Endodermal cell (in vitro differentiated cells): ENCODE measurements around the gene MS4A15. TPM values are rescaled to one million over a fixed set of nuclear protein-coding genes. Genes with fewer than 3 reads are reported as not detected.

ENCODE experiments used
- DNase-seq: peaks from one replicate; pipeline ENCODE4 v3.0.0-alpha.2; 2017
- H3K27ac ChIP-seq: 2 replicates; pipeline ENCODE4 v1.5.1; 2013; ENCODE audit warnings: mild to moderate bottlenecking, low read depth, low read length, moderate library complexity
- H3K27me3 ChIP-seq: 2 replicates; pipeline ENCODE4 v1.6.1; 2013; ENCODE audit warnings: mild to moderate bottlenecking, low read length, moderate library complexity; ENCODE audit not compliant: insufficient read depth, control insufficient read depth, poor library complexity, severe bottlenecking
- H3K36me3 ChIP-seq: 2 replicates; pipeline ENCODE4 v1.7.0; 2013; ENCODE audit warnings: mild to moderate bottlenecking, low read length, moderate library complexity; ENCODE audit not compliant: control insufficient read depth, insufficient read depth
- H3K4me1 ChIP-seq: one replicate; pipeline ENCODE4 v1.7.0; 2013; ENCODE audit warnings: low read length; ENCODE audit not compliant: control insufficient read depth, insufficient read depth
- H3K4me3 ChIP-seq: 2 replicates; pipeline ENCODE4 v1.5.1; 2013; ENCODE audit warnings: mild to moderate bottlenecking, low read length, moderate library complexity
- H3K9ac ChIP-seq: 2 replicates; pipeline ENCODE4 v1.6.1; 2013; ENCODE audit warnings: mild to moderate bottlenecking, low read length, moderate library complexity; ENCODE audit not compliant: poor library complexity, severe bottlenecking; ENCODE audit errors: extremely low read depth
- H3K9me3 ChIP-seq: 2 replicates; pipeline ENCODE4 v1.6.1; 2013; ENCODE audit warnings: mild to moderate bottlenecking, low read length, moderate library complexity; ENCODE audit not compliant: control insufficient read depth
- H3K27ac Mint-ChIP-seq: 2 replicates; pipeline ENCODE4 v1.8.0; 2020; ENCODE audit warnings: mixed read lengths
- H3K27me3 Mint-ChIP-seq: 2 replicates; pipeline ENCODE4 v1.8.0; 2021; ENCODE audit warnings: mild to moderate bottlenecking, mixed read lengths; ENCODE audit not compliant: insufficient read depth
- H3K36me3 Mint-ChIP-seq: 2 replicates; pipeline ENCODE4 v1.8.0; 2020; ENCODE audit warnings: low read depth, mixed read lengths
- H3K4me1 Mint-ChIP-seq: 2 replicates; pipeline ENCODE4 v1.8.0; 2020; ENCODE audit warnings: mixed read lengths
- H3K4me3 Mint-ChIP-seq: 2 replicates; pipeline ENCODE4 v1.8.0; 2020; ENCODE audit warnings: mild to moderate bottlenecking, moderate library complexity, mixed read lengths
- H3K9me3 Mint-ChIP-seq: 2 replicates; pipeline ENCODE4 v1.8.0; 2020; ENCODE audit warnings: mild to moderate bottlenecking, mixed read lengths
- CTCF ChIP-seq: fragments of 200-600 bp; sonication (generic); conservative IDR thresholded peaks from 2 replicates; pipeline ENCODE4 v1.5.0; 2021; ENCODE audit warnings: antibody characterized with exemption, mild to moderate bottlenecking
- WGBS, 2 experiments: methylation state at CpG; one replicate each; pipeline versions ENCODE4 v1.1.5 to v1.1.7; 2013; ENCODE audit warnings: missing lambda C conversion rate in 2 of 2, mixed read lengths in 1 of 2; ENCODE audit not compliant: insufficient coverage in 1 of 2, insufficient read length in 1 of 2; 5-methylcytosine and 5-hydroxymethylcytosine counted together
- total RNA-seq, 2 donors: library from RNA; stranded (reverse); fragmentation: NEBNext Ultra II Directional in 1 of 2; extraction: Animal tissue kit (Norgen Biotek cat#: 25700) in 1 of 2; gene quantifications; 2 replicates in 1 of 2; 3 replicates in 1 of 2; pipeline ENCODE4 v1.2.1, GENCODE V29; 2021

The MS4A15 gene
- total RNA-seq, 2 donors from 2014 or later = not detected

GRCh38 chr11:60780774-60781173 is 24.1 kb downstream of the MS4A15 start:
- no peak for DNase-seq
- H3K36me3 Mint-ChIP-seq = no peaks in the 10 kb centered on the region
- no peaks in the 10 kb centered on the region for H3K4me1 ChIP-seq
- no peaks in the 10 kb centered on the region for H3K9me3 Mint-ChIP-seq
- H3K27ac ChIP-seq = no peak overlapping the region
- no peaks in the 10 kb centered on the region for H3K36me3 ChIP-seq
- no peaks in the 10 kb centered on the region for H3K9me3 ChIP-seq
- H3K27me3 Mint-ChIP-seq = peaks cover 3% of the 10 kb centered on the region
- TF ChIP-seq CTCF = no peak
- no peak overlapping the region for H3K4me3 ChIP-seq
- H3K4me1 Mint-ChIP-seq = no peaks in the 10 kb centered on the region
- H3K27ac Mint-ChIP-seq = no peak overlapping the region
- H3K9ac ChIP-seq = no peak overlapping the region
- no peaks in the 10 kb centered on the region for H3K27me3 ChIP-seq
- H3K4me3 Mint-ChIP-seq = no peak overlapping the region

- H3K27me3 Mint-ChIP-seq = peaks cover 3% of the 10 kb centered on the region
- H3K36me3 Mint-ChIP-seq = no peaks in the 10 kb centered on the region
- H3K27ac Mint-ChIP-seq = no peak overlapping the region
- no peak overlapping the region for H3K4me3 Mint-ChIP-seq
- 82 to 88% methylated on average over 7 of the region's 7 CpGs for WGBS, 2 experiments
- Histone ChIP-seq H3K9ac (no peak overlapping the region), H3K27ac (no peak overlapping the region), H3K4me1 (no peaks in the 10 kb centered on the region), H3K27me3 (no peaks in the 10 kb centered on the region), H3K4me3 (no peak overlapping the region), H3K9me3 (no peaks in the 10 kb centered on the region), H3K36me3 (no peaks in the 10 kb centered on the region)
- DNase-seq = no peak
- H3K9me3 Mint-ChIP-seq = no peaks in the 10 kb centered on the region
- no peaks in the 10 kb centered on the region for H3K4me1 Mint-ChIP-seq
- TF ChIP-seq CTCF = no peak
These were observed 24.8 kb downstream of the MS4A15 start for GRCh38 chr11:60781286-60781980.

GRCh38 chr11:60781981-60782316 is 25.3 kb downstream of the MS4A15 start:
- H3K27me3 ChIP-seq = no peaks in the 10 kb centered on the region
- no peaks in the 10 kb centered on the region for H3K4me1 ChIP-seq
- H3K4me1 Mint-ChIP-seq = no peaks in the 10 kb centered on the region
- no peaks in the 10 kb centered on the region for H3K9me3 Mint-ChIP-seq
- H3K9me3 ChIP-seq = no peaks in the 10 kb centered on the region
- no peak for TF ChIP-seq CTCF
- 91 to 100% methylated on average over 2 to 4 of the region's 4 CpGs for WGBS, 2 experiments
- no peak overlapping the region for H3K27ac ChIP-seq
- H3K4me3 ChIP-seq = no peak overlapping the region
- H3K36me3 ChIP-seq = no peaks in the 10 kb centered on the region
- no peak overlapping the region for H3K27ac Mint-ChIP-seq
- H3K9ac ChIP-seq = no peak overlapping the region
- peaks cover 2% of the 10 kb centered on the region for H3K27me3 Mint-ChIP-seq
- H3K4me3 Mint-ChIP-seq = no peak overlapping the region
- DNase-seq = no peak
- H3K36me3 Mint-ChIP-seq = no peaks in the 10 kb centered on the region
